ENCODE measurements around the gene MCM6. TPM values are rescaled to one million over a fixed set of nuclear protein-coding genes. Genes with fewer than 3 reads are reported as not detected.

MCM6 gene
- total RNA-seq, 1 experiment from 2014 or later, result 96.0 TPM

- Histone ChIP-seq H3K4me3 (ENCODE audit: low read depth, low read length) (no peak overlapping the region), H3K27me3 (replicated peaks; ENCODE audit: control insufficient read depth, insufficient read depth, low read length) (no peaks in the 10 kb centered on the region), H3K9me3 (no peaks in the 10 kb centered on the region), H3K4me1 (0 out of 2 replicates have a peak, but pooled peaks cover 3% of the 10 kb centered on the region), H3K36me3 (ENCODE audit: control insufficient read depth, insufficient read depth, low read length) (no peaks in the 10 kb centered on the region)
- H3K4me1 Mint-ChIP-seq (ENCODE audit: low read depth, unreplicated experiment), result peaks cover 7% of the 10 kb centered on the region
- DNase-seq, result no peak
- no peak overlapping the region for H3K27ac Mint-ChIP-seq (ENCODE audit: unreplicated experiment)
- H3K27me3 Mint-ChIP-seq (ENCODE audit: insufficient read depth, unreplicated experiment), result no peaks in the 10 kb centered on the region
- peaks cover 12% of the 10 kb centered on the region for H3K36me3 Mint-ChIP-seq (ENCODE audit: insufficient read depth, unreplicated experiment)
- BruUV-seq (replicated peaks), result no TSS peak
- ChIA-PET POLR2A (interaction anchor here (0.7 kb wide), 1 partner anchor 96 kb away, joined by 3 read pairs; no protein-coding TSS in a partner anchor), CTCF (no interaction called here)
- no peak overlapping the region for H3K4me3 Mint-ChIP-seq (ENCODE audit: unreplicated experiment)
- intact Hi-C loops (cut with micrococcal nuclease; ENCODE audit: unreplicated experiment), result no loop called here
- no peaks in the 10 kb centered on the region for H3K9me3 Mint-ChIP-seq (ENCODE audit: unreplicated experiment)
- TF ChIP-seq CTCF (IDR thresholded peaks at IDR 0.05; ENCODE audit: insufficient read depth in 1 of 2, low read depth in 1 of 2, low read length in 1 of 2, severe bottlenecking in 1 of 2, unreplicated experiment in 1 of 2), result no peak
Measured at GRCh38 chr2:135899567-135899966, 23.3 kb upstream of the MCM6 start.

- Histone ChIP-seq H3K36me3 (ENCODE audit: control insufficient read depth, insufficient read depth, low read length) (no peaks in the 10 kb centered on the region), H3K4me1 (no peaks in the 10 kb centered on the region), H3K9me3 (no peaks in the 10 kb centered on the region), H3K4me3 (ENCODE audit: low read depth, low read length) (no peak overlapping the region), H3K27me3 (replicated peaks; ENCODE audit: control insufficient read depth, insufficient read depth, low read length) (no peaks in the 10 kb centered on the region)
- DNase-seq, result no peak
- H3K36me3 Mint-ChIP-seq (ENCODE audit: insufficient read depth, unreplicated experiment), result peaks cover 6% of the 10 kb centered on the region
- H3K27ac Mint-ChIP-seq (ENCODE audit: unreplicated experiment), result no peak overlapping the region
- no peak for TF ChIP-seq CTCF (IDR thresholded peaks at IDR 0.05; ENCODE audit: insufficient read depth in 1 of 2, low read depth in 1 of 2, low read length in 1 of 2, severe bottlenecking in 1 of 2, unreplicated experiment in 1 of 2)
- H3K9me3 Mint-ChIP-seq (ENCODE audit: unreplicated experiment), result no peaks in the 10 kb centered on the region
- no peak overlapping the region for H3K4me3 Mint-ChIP-seq (ENCODE audit: unreplicated experiment)
- no peaks in the 10 kb centered on the region for H3K4me1 Mint-ChIP-seq (ENCODE audit: low read depth, unreplicated experiment)
- intact Hi-C loops (cut with micrococcal nuclease; ENCODE audit: unreplicated experiment), result no loop called here
- BruUV-seq (replicated peaks), result no TSS peak
- no peaks in the 10 kb centered on the region for H3K27me3 Mint-ChIP-seq (ENCODE audit: insufficient read depth, unreplicated experiment)
- POLR2A ChIA-PET, result no interaction called here
- CTCF ChIA-PET, result no interaction called here
Measured at GRCh38 chr2:135898234-135898786, 22.1 kb upstream of the MCM6 start.

- intact Hi-C loops (cut with micrococcal nuclease; ENCODE audit: unreplicated experiment), result no loop called here
- no peaks in the 10 kb centered on the region for H3K9me3 ChIP-seq
- H3K4me1 ChIP-seq, result no peaks in the 10 kb centered on the region
- CTCF ChIA-PET, result interaction anchor here (0.6 kb wide), 1 partner anchor 934 kb away, joined by 3 read pairs; no protein-coding TSS in a partner anchor
- Mint-ChIP-seq H3K27ac (ENCODE audit: unreplicated experiment) (no peak overlapping the region), H3K36me3 (ENCODE audit: insufficient read depth, unreplicated experiment) (peaks cover 6% of the 10 kb centered on the region), H3K9me3 (ENCODE audit: unreplicated experiment) (no peaks in the 10 kb centered on the region), H3K4me3 (ENCODE audit: unreplicated experiment) (no peak overlapping the region), H3K27me3 (ENCODE audit: insufficient read depth, unreplicated experiment) (no peaks in the 10 kb centered on the region), H3K4me1 (ENCODE audit: low read depth, unreplicated experiment) (no peaks in the 10 kb centered on the region)
- no peak overlapping the region for H3K4me3 ChIP-seq (ENCODE audit: low read depth, low read length)
- no TSS peak for BruUV-seq (replicated peaks)
- POLR2A ChIA-PET, result interaction anchor here (0.7 kb wide), 1 partner anchor 27 kb away, joined by 5 read pairs; no protein-coding TSS in a partner anchor
- DNase-seq, result no peak
- TF ChIP-seq CTCF (IDR thresholded peaks at IDR 0.05; ENCODE audit: insufficient read depth in 1 of 2, low read depth in 1 of 2, low read length in 1 of 2, severe bottlenecking in 1 of 2, unreplicated experiment in 1 of 2), result no peak
- no peaks in the 10 kb centered on the region for H3K27me3 ChIP-seq (replicated peaks; ENCODE audit: control insufficient read depth, insufficient read depth, low read length)
- no peaks in the 10 kb centered on the region for H3K36me3 ChIP-seq (ENCODE audit: control insufficient read depth, insufficient read depth, low read length)
Measured at GRCh38 chr2:135894930-135895329, 18.7 kb upstream of the MCM6 start.
